WERI-Rb-1 (cell line): ENCODE data around the gene SGMS1.
"Not testable (repeated sequence)": the region's sequence is repeated elsewhere in the genome, so short reads cannot be mapped to it uniquely, and the experiment has no call there.

ENCODE experiments used
- DNase-seq: peaks from one replicate; pipeline ENCODE4 v3.0.0-alpha.2; 2020
- H3K27ac ChIP-seq: fragments of 250-450 bp; sonication (Bioruptor Pico); 2 replicates; pipeline ENCODE4 v1.5.1; 2020; ENCODE audit warnings: mild to moderate bottlenecking, moderate library complexity
- H3K27me3 ChIP-seq: fragments of 250-450 bp; sonication (Bioruptor Pico); 2 replicates; pipeline ENCODE4 v1.5.1; 2021; ENCODE audit warnings: mild to moderate bottlenecking, low read depth, moderate library complexity; ENCODE audit not compliant: insufficient read depth, severe bottlenecking
- H3K36me3 ChIP-seq: fragments of 250-450 bp; sonication (Bioruptor Pico); 2 replicates; pipeline ENCODE4 v1.5.1; 2020; ENCODE audit warnings: mild to moderate bottlenecking, moderate library complexity
- H3K4me3 ChIP-seq: 2 replicates; pipeline ENCODE4 v1.5.1; 2011; ENCODE audit warnings: low read depth, mild to moderate bottlenecking, control low read depth, low read length
- H3K9me3 ChIP-seq: fragments of 250-450 bp; sonication (Bioruptor Pico); 2 replicates; pipeline ENCODE4 v1.5.1; 2021; ENCODE audit warnings: mild to moderate bottlenecking, moderate library complexity; ENCODE audit not compliant: severe bottlenecking
- CTCF ChIP-seq: IDR thresholded peaks from 2 replicates; pipeline ENCODE4 v1.5.1; 2011; ENCODE audit warnings: low read depth, mild to moderate bottlenecking, control low read depth, inconsistent platforms, low read length

Gene SGMS1

GRCh38 chr10:50508315-50509051 is 115.3 kb downstream of the SGMS1 start:
- Histone ChIP-seq H3K9me3 (no peaks in the 10 kb centered on the region), H3K4me3 (no peak overlapping the region), H3K27ac (no peak overlapping the region), H3K27me3 (no peaks in the 10 kb centered on the region), H3K36me3 (no peaks in the 10 kb centered on the region)
- DNase-seq, result no peak
- no peak for TF ChIP-seq CTCF

GRCh38 chr10:50506861-50507573 is 116.7 kb downstream of the SGMS1 start:
- no peak for TF ChIP-seq CTCF
- no peaks in the 10 kb centered on the region for H3K36me3 ChIP-seq
- H3K4me3 ChIP-seq, result no peak overlapping the region
- H3K27ac ChIP-seq, result no peak overlapping the region
- no peaks in the 10 kb centered on the region for H3K27me3 ChIP-seq
- no peaks in the 10 kb centered on the region for H3K9me3 ChIP-seq
- DNase-seq, result no peak

GRCh38 chr10:50504389-50504788 is 119.4 kb downstream of the SGMS1 start:
- Histone ChIP-seq H3K9me3 (no peaks in the 10 kb centered on the region), H3K36me3 (no peaks in the 10 kb centered on the region), H3K27me3 (no peaks in the 10 kb centered on the region), H3K4me3 (no peak overlapping the region), H3K27ac (no peak overlapping the region)
- TF ChIP-seq CTCF, result no peak
- no peak for DNase-seq

GRCh38 chr10:50503661-50504320 is 120.0 kb downstream of the SGMS1 start:
- H3K9me3 ChIP-seq, result no peaks in the 10 kb centered on the region
- no peak for TF ChIP-seq CTCF
- H3K4me3 ChIP-seq, result no peak overlapping the region
- H3K27ac ChIP-seq, result no peak overlapping the region
- no peaks in the 10 kb centered on the region for H3K27me3 ChIP-seq
- no peaks in the 10 kb centered on the region for H3K36me3 ChIP-seq
- no peak for DNase-seq

GRCh38 chr10:50503156-50503555 is 120.6 kb downstream of the SGMS1 start:
- not testable (repeated sequence) for DNase-seq

GRCh38 chr10:50501924-50502452 is 121.8 kb downstream of the SGMS1 start:
- no peak for TF ChIP-seq CTCF
- Histone ChIP-seq H3K27me3 (no peaks in the 10 kb centered on the region), H3K36me3 (no peaks in the 10 kb centered on the region), H3K9me3 (no peaks in the 10 kb centered on the region), H3K4me3 (no peak overlapping the region), H3K27ac (no peak overlapping the region)
- no peak for DNase-seq

More at GRCh38 chr10:50503156-50503555, 120.6 kb downstream of the SGMS1 start:
- not testable (repeated sequence) for H3K4me3 ChIP-seq, H3K27ac ChIP-seq, H3K9me3 ChIP-seq, H3K36me3 ChIP-seq, H3K27me3 ChIP-seq
